Cardiac septum (tissue), 1 donor: ENCODE measurements around the gene IFNG. TPM values are rescaled to one million over a fixed set of nuclear protein-coding genes. Genes with fewer than 3 reads are reported as not detected.

Source experiments
- DNase-seq: peaks from one replicate; pipeline ENCODE4 v3.0.0-alpha.2; 2020; ENCODE audit warnings: low spot score
- intact Hi-C: fragments of 100-400 bp; cut with DNase I; formaldehyde crosslinking; loops from one replicate; pipeline ENCODE4 v1.14.0; 2022
- total RNA-seq: library from RNA; stranded (reverse); fragmentation: NEBNext Ultra II Directional; extraction: Animal tissue kit (Norgen Biotek cat#: 25700); gene quantifications from one replicate; pipeline ENCODE4 v1.2.1, GENCODE V29; 2021
- donor health status: DM: no; HTN: no; CAD: no.

The IFNG gene
- total RNA-seq, 1 donor from 2014 or later, result not detected

DNA sequence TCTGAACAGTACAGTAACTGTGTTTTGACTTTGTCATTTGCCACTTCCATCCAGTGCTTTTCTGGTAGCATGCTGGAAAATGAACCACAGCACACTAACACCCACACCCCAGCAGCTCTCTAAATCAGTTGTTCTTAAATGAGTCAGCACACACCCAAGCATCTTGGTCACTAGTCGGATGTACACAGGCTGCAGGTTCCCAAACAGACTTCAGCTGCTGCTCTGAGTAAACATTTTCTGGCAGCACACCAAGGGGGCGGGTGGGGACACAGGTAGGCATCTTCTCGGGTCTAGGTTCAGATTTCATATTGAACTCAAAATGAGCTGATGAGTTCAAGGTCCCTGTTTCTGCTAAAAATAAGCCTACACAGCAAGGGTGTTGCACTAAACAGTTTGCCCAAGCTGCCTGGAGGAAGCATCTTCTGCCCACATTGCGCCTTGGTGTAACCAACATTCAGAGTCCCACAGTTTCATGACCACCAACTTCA is 39.8 kb downstream of the IFNG start:
- intact Hi-C loops, result no loop called here
- no peak for DNase-seq

DNA sequence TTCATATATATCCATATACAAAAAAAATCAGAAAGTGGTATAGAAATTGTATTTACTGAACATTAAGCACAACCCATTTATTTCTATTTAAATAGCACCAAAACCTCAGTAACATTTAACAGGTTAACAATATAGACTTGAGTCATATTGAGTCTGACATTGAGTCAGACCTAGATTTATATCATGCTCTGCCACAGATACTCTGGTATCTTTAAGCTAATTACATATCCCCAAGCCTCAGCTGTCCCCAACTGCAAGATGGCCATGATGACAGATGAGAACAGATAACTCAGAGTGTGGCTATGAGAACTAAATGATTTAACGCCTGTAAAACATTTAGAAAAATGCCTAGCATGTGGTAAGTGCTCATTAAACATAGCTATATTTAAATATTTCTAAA is 40.3 kb downstream of the IFNG start:
- DNase-seq, result no peak
- intact Hi-C loops, result no loop called here

DNA sequence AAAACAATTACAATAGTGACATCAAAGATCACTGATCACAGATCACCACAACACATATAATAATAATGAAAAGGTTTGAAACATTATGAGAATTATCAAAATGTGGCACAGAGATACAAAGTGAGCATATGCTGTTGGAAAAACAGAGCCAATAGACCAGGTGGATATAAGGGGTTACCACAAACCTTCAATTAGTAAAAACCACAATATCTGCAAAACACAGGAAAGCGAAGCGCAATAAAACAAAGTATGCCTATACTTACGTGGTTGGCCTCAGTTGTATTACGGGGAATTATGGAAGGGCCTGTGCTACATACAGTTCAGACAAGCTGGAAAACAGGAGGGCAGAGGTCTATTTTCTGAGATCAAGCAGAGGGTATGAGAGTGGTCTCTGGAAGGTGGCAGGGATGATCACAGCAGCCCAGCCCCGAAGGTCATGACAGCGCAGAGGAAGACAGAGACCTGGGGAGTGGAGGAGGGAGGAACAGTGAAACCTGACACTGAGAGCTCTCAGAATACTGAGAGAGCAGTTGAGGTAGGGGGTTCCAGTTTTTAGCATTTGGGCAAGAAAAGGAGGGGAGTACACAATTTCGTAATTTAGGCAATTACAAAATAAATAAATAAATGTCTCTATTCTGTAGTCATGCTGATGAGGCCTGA is 41.3 kb downstream of the IFNG start:
- DNase-seq, result no peak
- intact Hi-C loops, result no loop called here

DNA sequence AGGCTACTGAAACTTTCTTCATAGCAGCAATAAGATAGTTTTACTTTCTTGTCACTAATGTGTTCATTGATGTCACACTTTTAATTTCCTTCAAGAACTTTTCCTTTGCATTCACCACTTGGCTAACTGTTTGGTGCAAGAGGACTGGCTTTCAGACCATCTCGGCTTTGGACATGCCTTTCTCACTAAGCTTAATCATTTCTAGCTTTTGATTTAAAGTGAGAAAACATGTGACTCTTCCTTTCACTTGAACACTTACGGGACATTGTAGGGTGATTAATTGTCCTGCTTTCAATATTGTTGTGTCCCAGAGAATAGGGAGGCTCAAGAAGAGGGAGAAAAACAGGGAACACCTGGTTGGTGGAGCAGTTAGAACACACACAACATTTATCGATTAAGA is 41.9 kb downstream of the IFNG start:
- intact Hi-C loops, result no loop called here
- no peak for DNase-seq

DNA sequence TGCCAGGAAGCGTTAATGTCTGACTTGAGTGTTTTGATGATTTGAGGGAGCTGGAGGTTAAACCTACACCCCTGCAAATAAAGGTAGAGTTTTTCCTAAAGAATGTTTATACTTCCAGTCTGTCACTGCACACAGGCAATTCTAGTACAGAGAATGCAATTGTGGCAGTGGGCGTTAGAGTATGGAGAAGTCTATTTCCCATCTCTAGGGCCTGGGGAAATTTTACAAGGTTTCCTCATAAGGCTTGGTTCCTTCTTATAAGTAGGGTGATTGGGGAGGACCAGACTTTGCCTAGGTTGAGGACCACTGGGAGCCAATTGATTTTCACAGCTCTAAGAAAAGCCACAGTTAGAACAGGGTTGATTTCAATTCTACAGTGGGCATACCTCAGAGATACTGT is 44.3 kb downstream of the IFNG start:
- intact Hi-C loops, result no loop called here
- no peak for DNase-seq

DNA sequence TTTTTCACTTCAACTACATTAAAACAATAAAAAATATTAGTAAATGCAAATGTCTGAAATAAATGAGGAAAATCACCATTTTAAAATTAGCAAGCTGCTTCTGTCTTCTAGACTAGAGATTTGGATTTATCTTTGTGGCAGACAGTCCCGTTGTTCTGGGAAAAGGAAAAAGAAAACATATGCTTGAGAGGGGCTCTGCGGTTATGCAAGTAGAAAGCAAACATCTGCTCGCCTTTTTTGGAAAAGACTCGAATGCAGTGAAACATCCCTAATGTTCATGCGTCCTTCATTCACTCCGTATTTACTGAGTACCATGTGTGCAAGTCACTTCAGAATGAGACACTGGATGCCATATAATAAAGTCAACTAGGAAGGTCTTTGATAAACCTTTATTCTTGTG is 44.9 kb downstream of the IFNG start:
- intact Hi-C loops, result no loop called here
- no peak for DNase-seq

DNA sequence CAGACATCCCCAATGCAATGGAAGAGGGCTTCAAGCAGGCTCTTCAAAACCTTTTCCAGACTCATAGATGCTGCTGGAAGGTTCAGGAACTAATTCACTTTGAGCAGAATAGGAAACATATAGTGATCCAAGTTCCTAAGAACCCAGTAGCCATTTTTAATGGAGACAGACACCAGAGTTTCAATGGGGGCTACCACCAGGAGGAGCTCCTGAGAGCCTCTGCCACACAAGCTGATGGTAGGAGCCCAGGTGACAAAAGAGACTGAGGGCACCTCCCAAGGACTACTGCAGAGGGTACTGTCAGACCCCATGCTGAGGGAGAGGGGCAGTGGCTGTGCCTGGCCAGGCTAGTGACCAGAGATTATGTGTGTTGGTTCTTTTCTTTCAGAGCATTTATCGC is 45.9 kb downstream of the IFNG start:
- DNase-seq, result no peak
- intact Hi-C loops, result no loop called here

DNA sequence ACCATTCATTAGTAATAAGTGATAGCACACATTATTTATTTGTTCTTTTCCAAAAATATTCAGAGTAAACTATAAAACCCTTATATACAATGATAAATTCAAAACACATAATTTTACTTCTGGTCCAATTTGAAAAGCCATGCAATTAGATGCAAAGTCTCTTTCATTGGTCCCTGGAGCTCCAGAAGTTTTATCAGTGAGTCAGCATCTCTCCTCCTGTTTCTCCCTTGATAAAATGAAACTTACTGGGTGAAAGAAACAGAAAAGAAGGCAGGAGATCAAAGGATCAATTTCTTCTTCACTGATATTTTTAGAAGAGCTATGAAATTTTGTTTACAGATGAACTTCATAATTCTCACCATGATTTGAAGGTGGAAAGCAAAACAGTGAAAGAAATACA is 47.5 kb downstream of the IFNG start:
- no peak for DNase-seq
- intact Hi-C loops, result no loop called here

DNA sequence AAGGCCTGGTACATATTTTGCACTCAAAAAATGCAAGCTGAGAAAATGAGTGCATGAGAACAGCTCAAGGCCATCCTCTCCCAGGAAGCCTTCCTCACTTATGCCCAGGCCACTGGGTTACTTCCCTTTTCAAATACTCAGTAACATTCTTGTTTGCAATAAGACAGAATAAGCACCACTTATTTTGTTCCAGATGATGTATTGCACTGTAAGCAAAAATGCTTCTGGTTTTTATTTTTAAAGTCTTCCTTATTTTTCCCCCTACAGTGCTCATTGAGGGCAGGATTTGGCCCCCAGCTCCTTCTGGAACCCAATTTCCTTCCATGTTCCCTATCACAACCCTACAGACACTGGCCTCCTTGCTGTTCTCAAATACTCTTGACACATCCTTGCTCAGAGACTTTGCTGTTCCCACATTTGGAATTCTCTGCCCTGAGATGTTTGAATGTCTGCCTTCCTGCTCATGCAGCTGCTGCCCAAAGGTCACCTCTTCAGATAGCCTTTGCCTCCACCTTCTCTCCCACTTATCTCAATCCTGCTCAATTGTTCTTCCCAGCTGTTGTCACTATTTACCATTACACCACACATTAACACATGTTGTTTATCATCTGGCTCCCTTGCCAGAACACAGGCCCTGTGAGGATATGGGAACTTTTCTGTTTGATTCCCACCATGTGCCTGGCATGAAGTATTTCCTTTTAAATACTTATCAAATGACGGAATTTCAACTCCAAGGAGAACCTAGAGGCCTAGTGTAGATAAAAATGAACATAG is 49.9 kb downstream of the IFNG start:
- intact Hi-C loops, result no loop called here
- DNase-seq, result no peak

DNA sequence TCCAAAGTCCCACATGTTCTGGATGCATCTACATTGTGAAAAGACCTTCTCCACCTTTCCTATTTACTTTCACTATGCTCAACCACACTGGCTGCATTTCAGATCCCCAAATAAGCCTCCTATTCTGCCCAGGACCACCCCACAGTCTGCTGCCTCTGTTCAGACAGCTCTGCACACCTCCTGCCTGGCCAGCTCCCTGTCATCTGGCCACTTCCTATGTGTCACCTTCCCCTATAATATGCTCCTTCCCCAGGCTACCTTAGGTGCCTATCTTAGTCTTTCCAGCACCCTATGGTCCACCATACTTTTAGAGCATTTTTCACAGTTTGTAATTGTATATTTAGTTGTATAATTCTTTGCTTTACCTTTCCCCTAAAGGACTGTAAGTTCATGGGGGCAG is 50.5 kb downstream of the IFNG start:
- intact Hi-C loops, result no loop called here
- DNase-seq, result no peak

DNA sequence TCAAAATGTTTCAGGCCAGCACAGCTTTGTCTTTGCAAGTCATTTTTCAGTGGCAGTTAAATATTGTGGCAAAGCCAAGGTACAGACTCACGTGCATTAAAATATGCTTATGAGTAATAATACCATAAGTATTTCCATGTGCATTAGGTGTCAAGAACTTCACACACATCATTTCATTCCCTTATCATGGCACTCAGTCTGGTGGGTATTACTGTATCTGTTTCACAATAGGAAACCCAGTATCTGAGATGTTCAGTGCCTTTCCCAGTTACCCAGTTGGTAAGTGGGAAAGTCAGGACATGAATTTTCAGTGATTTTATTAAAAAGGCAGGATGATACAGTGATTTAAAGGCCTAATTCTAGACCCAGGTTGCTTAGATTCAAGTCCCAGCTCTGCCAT is 52.9 kb downstream of the IFNG start:
- no peak for DNase-seq
- intact Hi-C loops, result no loop called here

DNA sequence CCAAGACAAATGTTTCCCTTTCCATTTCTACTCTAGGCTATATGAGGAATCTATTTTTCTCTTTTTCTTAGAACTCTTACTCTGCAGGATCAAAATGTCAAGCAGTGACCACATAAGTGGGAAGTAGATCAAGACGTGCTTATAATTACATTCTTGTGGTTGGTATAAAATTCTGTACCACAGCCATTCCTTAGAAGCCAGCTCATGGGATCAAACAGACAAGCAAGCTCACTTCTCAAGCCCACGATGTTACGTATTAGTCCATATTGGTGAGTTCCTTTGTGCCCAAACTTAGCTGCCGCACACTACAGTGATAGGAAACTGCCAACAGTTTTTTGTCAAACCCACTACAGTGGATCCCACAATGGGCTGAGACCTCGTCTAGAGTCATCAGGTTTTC is 53.4 kb downstream of the IFNG start:
- intact Hi-C loops, result no loop called here
- DNase-seq, result no peak

Other genes starting within 250 kb of the IFNG start
- gene IFNG-AS1, start 170.3 kb downstream of the IFNG start, total RNA-seq, result 0.19 TPM
- gene IL26, start 66.1 kb upstream of the IFNG start, total RNA-seq, result not detected
- not detected for gene IL22, start 93.9 kb upstream of the IFNG start, total RNA-seq
- 5.0 TPM for gene MDM1, start 172.6 kb upstream of the IFNG start, total RNA-seq